ENCODE results near the gene DPH5.
"Not testable (repeated sequence)": the region's sequence is repeated elsewhere in the genome, so short reads cannot be mapped to it uniquely, and the experiment has no call there.

The DPH5 gene

GRCh38 chr1:100960098-100960497 lies 65.5 kb downstream of the DPH5 start:
- peaks cover 0 to 8% of the 10 kb centered on the region in 2 donors for H3K36me3 ChIP-seq (ENCODE audit: control insufficient read depth in 2 of 2, insufficient read depth in 2 of 2, low read length in 2 of 2)
- no peaks in the 10 kb centered on the region for H3K27me3 ChIP-seq (ENCODE audit: control insufficient read depth in 2 of 2, insufficient read depth in 2 of 2, low read length in 2 of 2)
- no peak overlapping the region for H3K4me3 ChIP-seq (ENCODE audit: low read length in 2 of 2)
- no peak overlapping the region for H3K27ac ChIP-seq (ENCODE audit: low read depth in 2 of 2, low read length in 2 of 2)
- H3K9ac ChIP-seq (ENCODE audit: low read depth in 1 of 2, low read length in 2 of 2): no peak overlapping the region
- H3K4me1 ChIP-seq (ENCODE audit: control insufficient read depth in 2 of 2, insufficient read depth in 2 of 2, low read length in 2 of 2): no peaks in the 10 kb centered on the region
- no peaks in the 10 kb centered on the region for H3K9me3 ChIP-seq (ENCODE audit: control insufficient read depth in 2 of 2, low read length in 2 of 2)

DNA sequence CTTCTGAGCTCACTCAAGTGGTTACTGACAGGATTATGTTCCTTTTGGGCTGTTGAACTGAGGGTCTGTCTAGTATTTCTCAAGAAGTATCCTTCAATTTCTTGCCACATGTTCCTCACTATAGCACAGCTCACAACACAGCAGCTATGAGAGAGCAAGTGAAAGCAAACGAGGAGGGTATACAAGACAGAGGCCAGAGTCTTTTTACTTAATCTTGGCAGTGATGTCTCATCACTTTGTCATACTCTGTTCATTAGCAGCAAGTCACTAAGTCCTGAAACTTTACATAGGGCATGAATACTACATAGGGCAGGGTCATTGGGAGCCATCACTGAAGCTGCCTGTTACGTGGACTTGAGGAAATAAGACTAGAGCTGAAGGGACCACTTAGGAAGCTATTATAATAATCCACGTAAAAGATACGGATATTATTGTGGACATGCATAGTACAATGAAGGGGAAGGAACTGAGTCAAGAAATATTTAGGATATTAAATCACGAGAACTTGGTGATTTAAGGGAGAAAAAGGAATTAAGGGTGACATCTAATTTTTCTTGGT lies 66.0 kb downstream of the DPH5 start:
- H3K27ac ChIP-seq (ENCODE audit: low read depth in 2 of 2, low read length in 2 of 2): no peak overlapping the region
- no peaks in the 10 kb centered on the region for H3K4me1 ChIP-seq (ENCODE audit: control insufficient read depth in 2 of 2, insufficient read depth in 2 of 2, low read length in 2 of 2)
- H3K4me3 ChIP-seq (ENCODE audit: low read length in 2 of 2): no peak overlapping the region
- no peak overlapping the region for H3K9ac ChIP-seq (ENCODE audit: low read depth in 1 of 2, low read length in 2 of 2)
- peaks cover 0 to 8% of the 10 kb centered on the region in 2 donors for H3K36me3 ChIP-seq (ENCODE audit: control insufficient read depth in 2 of 2, insufficient read depth in 2 of 2, low read length in 2 of 2)
- H3K9me3 ChIP-seq (ENCODE audit: control insufficient read depth in 2 of 2, low read length in 2 of 2): no peaks in the 10 kb centered on the region
- no peaks in the 10 kb centered on the region for H3K27me3 ChIP-seq (ENCODE audit: control insufficient read depth in 2 of 2, insufficient read depth in 2 of 2, low read length in 2 of 2)

GRCh38 chr1:100955322-100955721 lies 70.3 kb downstream of the DPH5 start:
- H3K4me1 ChIP-seq (ENCODE audit: control insufficient read depth in 2 of 2, insufficient read depth in 2 of 2, low read length in 2 of 2): no peaks in the 10 kb centered on the region
- peaks cover 5 to 6% of the 10 kb centered on the region in 2 donors for H3K36me3 ChIP-seq (ENCODE audit: control insufficient read depth in 2 of 2, insufficient read depth in 2 of 2, low read length in 2 of 2)
- H3K9ac ChIP-seq (ENCODE audit: low read depth in 1 of 2, low read length in 2 of 2): no peak overlapping the region
- H3K27me3 ChIP-seq (ENCODE audit: control insufficient read depth in 2 of 2, insufficient read depth in 2 of 2, low read length in 2 of 2): no peaks in the 10 kb centered on the region
- no peak overlapping the region for H3K27ac ChIP-seq (ENCODE audit: low read depth in 2 of 2, low read length in 2 of 2)
- no peaks in the 10 kb centered on the region for H3K9me3 ChIP-seq (ENCODE audit: control insufficient read depth in 2 of 2, low read length in 2 of 2)
- H3K4me3 ChIP-seq (ENCODE audit: low read length in 2 of 2): no peak overlapping the region

DNA sequence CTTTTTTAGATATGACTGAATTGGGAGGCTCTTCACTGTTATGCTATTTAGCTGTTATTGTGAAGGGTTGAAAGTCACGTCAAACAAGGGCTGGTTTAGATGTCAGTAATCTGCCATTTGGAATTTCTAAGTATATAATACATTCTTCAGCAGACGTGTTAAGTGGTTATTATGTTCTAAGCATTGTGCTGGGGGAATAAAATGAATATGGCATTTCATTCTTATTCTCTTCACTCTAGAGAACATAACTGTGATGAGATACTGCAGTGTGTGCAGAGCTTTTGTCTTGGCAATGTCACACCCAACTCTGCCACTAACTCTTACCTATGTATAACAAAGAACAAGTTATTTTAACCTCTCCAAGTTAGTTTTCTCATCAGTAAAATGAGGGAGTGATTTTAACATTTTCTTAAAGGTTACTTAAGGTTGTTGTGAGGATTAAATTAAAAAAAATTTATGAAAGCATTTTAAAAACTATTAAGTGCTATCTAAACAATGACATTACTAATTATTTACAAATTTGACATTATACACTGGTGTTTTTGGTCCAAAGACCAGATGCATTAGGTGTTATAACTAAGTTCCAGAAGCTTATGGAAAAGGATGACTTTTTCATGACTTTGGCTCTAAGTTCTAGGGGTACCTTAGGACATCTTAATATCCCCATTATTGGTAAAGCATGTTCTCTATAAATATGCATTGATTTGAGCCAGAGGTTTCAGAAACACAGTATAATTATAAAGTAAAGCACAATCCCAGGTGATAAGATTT lies 71.4 kb downstream of the DPH5 start:
- Histone ChIP-seq H3K9ac (ENCODE audit: low read depth in 1 of 2, low read length in 2 of 2) (no peak overlapping the region), H3K36me3 (ENCODE audit: control insufficient read depth in 2 of 2, insufficient read depth in 2 of 2, low read length in 2 of 2) (peaks cover 5 to 6% of the 10 kb centered on the region in 2 donors), H3K4me1 (ENCODE audit: control insufficient read depth in 2 of 2, insufficient read depth in 2 of 2, low read length in 2 of 2) (peaks cover 3 to 8% of the 10 kb centered on the region in 2 donors), H3K27ac (ENCODE audit: low read depth in 2 of 2, low read length in 2 of 2) (no peak overlapping the region), H3K9me3 (ENCODE audit: control insufficient read depth in 2 of 2, low read length in 2 of 2) (no peaks in the 10 kb centered on the region), H3K4me3 (ENCODE audit: low read length in 2 of 2) (no peak overlapping the region), H3K27me3 (ENCODE audit: control insufficient read depth in 2 of 2, insufficient read depth in 2 of 2, low read length in 2 of 2) (no peaks in the 10 kb centered on the region)

- not testable (repeated sequence) for H3K9ac ChIP-seq (ENCODE audit: low read depth in 1 of 2, low read length in 2 of 2); H3K36me3 ChIP-seq (ENCODE audit: control insufficient read depth in 2 of 2, insufficient read depth in 2 of 2, low read length in 2 of 2); H3K27me3 ChIP-seq (ENCODE audit: control insufficient read depth in 2 of 2, insufficient read depth in 2 of 2, low read length in 2 of 2); H3K27ac ChIP-seq (ENCODE audit: low read depth in 2 of 2, low read length in 2 of 2); H3K4me1 ChIP-seq (ENCODE audit: control insufficient read depth in 2 of 2, insufficient read depth in 2 of 2, low read length in 2 of 2); H3K4me3 ChIP-seq (ENCODE audit: low read length in 2 of 2); H3K9me3 ChIP-seq (ENCODE audit: control insufficient read depth in 2 of 2, low read length in 2 of 2)
Measured at GRCh38 chr1:100952970-100953369, 72.6 kb downstream of the DPH5 start.

DNA sequence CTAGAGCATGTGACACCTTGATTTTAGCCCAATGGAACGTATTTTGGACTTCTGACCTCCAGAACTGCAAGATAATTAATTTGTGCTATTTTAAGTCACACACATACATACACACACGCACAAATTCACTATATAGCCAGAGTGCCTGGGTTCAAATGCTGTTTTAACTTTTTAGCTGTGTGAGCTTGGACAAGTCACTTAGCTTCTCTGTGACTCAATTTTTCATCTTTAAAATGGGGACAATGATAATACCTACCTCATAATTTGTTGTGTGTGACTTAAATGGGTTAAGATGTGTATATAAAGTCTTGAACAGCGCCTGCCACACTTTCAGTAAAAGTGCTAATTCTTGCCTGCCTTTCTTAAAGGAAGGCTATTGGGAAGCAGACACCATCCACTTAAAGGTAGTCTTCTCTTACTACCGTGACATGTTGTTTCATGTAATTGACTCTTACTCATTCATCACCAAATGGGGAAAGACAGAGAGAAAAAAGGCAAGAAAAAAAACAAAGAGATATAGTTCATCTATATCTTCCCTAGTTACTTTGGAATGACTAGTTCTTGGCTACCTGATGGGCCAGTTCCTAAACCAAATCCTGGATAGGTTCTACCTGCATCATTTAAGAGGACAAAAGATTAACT lies 73.4 kb downstream of the DPH5 start:
- Histone ChIP-seq H3K36me3 (ENCODE audit: control insufficient read depth in 2 of 2, insufficient read depth in 2 of 2, low read length in 2 of 2) (peaks cover 5 to 6% of the 10 kb centered on the region in 2 donors), H3K4me3 (ENCODE audit: low read length in 2 of 2) (no peak overlapping the region), H3K27ac (ENCODE audit: low read depth in 2 of 2, low read length in 2 of 2) (no peak overlapping the region), H3K4me1 (ENCODE audit: control insufficient read depth in 2 of 2, insufficient read depth in 2 of 2, low read length in 2 of 2) (peaks cover 3 to 8% of the 10 kb centered on the region in 2 donors), H3K9me3 (ENCODE audit: control insufficient read depth in 2 of 2, low read length in 2 of 2) (no peaks in the 10 kb centered on the region), H3K27me3 (ENCODE audit: control insufficient read depth in 2 of 2, insufficient read depth in 2 of 2, low read length in 2 of 2) (no peaks in the 10 kb centered on the region), H3K9ac (ENCODE audit: low read depth in 1 of 2, low read length in 2 of 2) (no peak overlapping the region)

DNA sequence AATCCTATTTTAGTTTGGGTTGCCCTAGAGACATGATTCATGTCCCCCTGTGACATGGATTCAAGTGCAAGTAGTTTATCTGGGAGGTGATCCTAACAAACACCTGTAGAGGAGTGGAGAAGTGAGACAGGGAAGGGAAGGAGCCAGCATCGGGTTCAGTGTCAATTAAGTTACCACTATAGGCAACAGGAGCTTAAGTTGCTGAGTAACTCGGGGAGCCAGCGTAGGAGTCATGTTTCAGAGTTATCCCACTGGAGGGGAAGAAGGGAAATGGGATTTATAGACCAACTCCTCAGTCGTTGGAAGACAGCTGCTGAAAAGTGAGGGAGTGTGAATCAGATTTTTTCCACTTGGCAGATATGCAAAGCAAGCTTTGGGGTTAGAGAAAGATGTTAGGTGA lies 74.8 kb downstream of the DPH5 start:
- Histone ChIP-seq H3K36me3 (ENCODE audit: control insufficient read depth in 2 of 2, insufficient read depth in 2 of 2, low read length in 2 of 2) (peaks cover 5 to 6% of the 10 kb centered on the region in 2 donors), H3K4me3 (ENCODE audit: low read length in 2 of 2) (no peak overlapping the region), H3K9me3 (ENCODE audit: control insufficient read depth in 2 of 2, low read length in 2 of 2) (no peaks in the 10 kb centered on the region), H3K9ac (ENCODE audit: low read depth in 1 of 2, low read length in 2 of 2) (no peak overlapping the region), H3K27me3 (ENCODE audit: control insufficient read depth in 2 of 2, insufficient read depth in 2 of 2, low read length in 2 of 2) (no peaks in the 10 kb centered on the region), H3K4me1 (ENCODE audit: control insufficient read depth in 2 of 2, insufficient read depth in 2 of 2, low read length in 2 of 2) (peaks cover 3 to 8% of the 10 kb centered on the region in 2 donors), H3K27ac (ENCODE audit: low read depth in 2 of 2, low read length in 2 of 2) (no peak overlapping the region)

DNA sequence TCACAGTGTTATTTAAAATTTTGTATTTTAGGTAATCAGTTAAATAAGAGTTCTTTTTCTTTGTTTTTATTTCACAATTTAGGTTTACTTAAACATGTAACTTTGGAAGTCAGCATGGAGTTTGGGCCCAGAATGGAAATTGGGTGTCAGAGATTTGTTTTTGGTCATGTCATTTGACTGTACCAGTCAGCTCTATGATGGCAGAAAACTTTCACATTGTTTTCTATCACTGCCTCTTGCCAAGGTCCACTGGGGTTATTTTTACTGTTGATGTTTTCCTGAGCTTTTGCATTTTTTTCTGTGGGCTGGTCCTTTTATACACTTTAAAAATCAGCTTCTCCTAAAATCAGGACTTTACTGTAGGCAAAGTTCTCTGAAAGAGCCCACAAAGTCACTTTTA lies 75.2 kb downstream of the DPH5 start:
- Histone ChIP-seq H3K27ac (ENCODE audit: low read depth in 2 of 2, low read length in 2 of 2) (no peak overlapping the region), H3K4me1 (ENCODE audit: control insufficient read depth in 2 of 2, insufficient read depth in 2 of 2, low read length in 2 of 2) (peaks cover 3 to 8% of the 10 kb centered on the region in 2 donors), H3K9ac (ENCODE audit: low read depth in 1 of 2, low read length in 2 of 2) (no peak overlapping the region), H3K27me3 (ENCODE audit: control insufficient read depth in 2 of 2, insufficient read depth in 2 of 2, low read length in 2 of 2) (no peaks in the 10 kb centered on the region), H3K36me3 (ENCODE audit: control insufficient read depth in 2 of 2, insufficient read depth in 2 of 2, low read length in 2 of 2) (peaks cover 5 to 6% of the 10 kb centered on the region in 2 donors), H3K4me3 (ENCODE audit: low read length in 2 of 2) (no peak overlapping the region), H3K9me3 (ENCODE audit: control insufficient read depth in 2 of 2, low read length in 2 of 2) (no peaks in the 10 kb centered on the region)

DNA sequence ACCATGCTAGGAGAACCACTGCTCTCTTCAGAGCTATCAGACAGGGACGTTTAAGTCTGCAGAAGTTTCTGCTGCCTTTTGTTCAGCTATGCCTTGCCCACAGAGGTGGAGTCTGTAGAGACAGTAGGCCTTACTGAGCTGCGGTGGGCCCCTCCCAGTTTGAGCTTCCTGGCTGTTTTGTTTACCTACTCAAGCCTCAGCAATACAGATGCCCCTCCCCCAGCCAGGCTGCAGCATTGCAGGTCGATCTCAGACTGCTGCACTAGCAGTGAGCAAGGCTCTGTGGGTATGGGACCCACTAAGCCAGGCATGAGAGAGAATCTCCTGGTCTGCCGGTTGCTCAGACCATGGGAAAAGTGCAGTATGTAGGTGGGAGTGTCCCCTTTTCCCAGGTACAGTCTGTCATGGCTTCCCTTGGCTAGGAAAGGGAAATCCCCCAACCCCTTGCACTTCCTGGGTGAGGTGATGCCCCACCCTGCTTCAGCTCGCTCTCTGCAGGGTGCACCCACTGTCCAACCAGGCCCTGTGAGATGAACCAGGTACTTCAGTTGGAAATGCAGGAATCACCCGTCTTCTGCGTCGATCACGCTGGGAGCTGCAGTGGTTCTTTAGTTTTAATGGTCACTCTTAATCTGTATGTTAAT lies 75.9 kb downstream of the DPH5 start:
- H3K27ac ChIP-seq (ENCODE audit: low read depth in 2 of 2, low read length in 2 of 2): not testable (repeated sequence)

More for the DNA sequence above, 75.9 kb downstream of the DPH5 start:
- H3K4me1 ChIP-seq (ENCODE audit: control insufficient read depth in 2 of 2, insufficient read depth in 2 of 2, low read length in 2 of 2); H3K9ac ChIP-seq (ENCODE audit: low read depth in 1 of 2, low read length in 2 of 2); H3K27me3 ChIP-seq (ENCODE audit: control insufficient read depth in 2 of 2, insufficient read depth in 2 of 2, low read length in 2 of 2); H3K36me3 ChIP-seq (ENCODE audit: control insufficient read depth in 2 of 2, insufficient read depth in 2 of 2, low read length in 2 of 2); H3K9me3 ChIP-seq (ENCODE audit: control insufficient read depth in 2 of 2, low read length in 2 of 2): not testable (repeated sequence)
- peak overlapping the region in 1 of 2 donors; percentile 13 for H3K4me3 ChIP-seq (ENCODE audit: low read length in 2 of 2)

All from mucosa of rectum (tissue), 2 donors.